Measurements from ENCODE around the gene ACSS2.

ACSS2 gene

DNA sequence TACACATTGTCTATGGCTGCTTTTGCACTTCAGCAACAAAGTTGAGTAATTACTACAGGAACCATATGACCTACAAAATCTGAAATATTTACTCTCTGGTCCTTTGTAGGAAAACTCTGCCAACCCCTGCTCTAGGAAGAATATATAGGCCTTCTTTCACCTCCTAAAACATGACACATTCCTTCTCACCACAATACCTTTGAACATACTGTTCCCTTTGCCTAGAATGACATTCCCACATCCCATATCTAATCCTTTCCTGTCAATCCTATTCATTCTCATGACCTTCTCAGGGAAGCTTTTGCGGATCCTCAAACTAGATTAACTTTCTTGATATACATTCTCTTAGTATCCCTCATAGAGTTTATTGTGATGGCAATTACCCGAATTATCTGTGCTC, 33.0 kb upstream of the ACSS2 start:
- DNase-seq (ENCODE audit: extremely low spot score) = no peak
- ChIA-PET CTCF (no interaction called here), POLR2A (no interaction called here)
- TF ChIP-seq SP1 (IDR thresholded peaks at IDR 0.05) = no peak
- no peak for TF ChIP-seq NFRKB (IDR thresholded peaks at IDR 0.05)
- TF ChIP-seq ARNT (IDR thresholded peaks at IDR 0.05) = no peak
- TF ChIP-seq HDGF (IDR thresholded peaks at IDR 0.05; ENCODE audit: borderline replicate concordance) = no peak
- no peak for TF ChIP-seq LEF1 (IDR thresholded peaks at IDR 0.05; ENCODE audit: borderline replicate concordance)
- no peak for TF ChIP-seq CTBP1 (IDR thresholded peaks at IDR 0.05; ENCODE audit: borderline replicate concordance)
- no peak for TF ChIP-seq BHLHE40 (IDR thresholded peaks at IDR 0.05; ENCODE audit: borderline replicate concordance)
- no peak for TF ChIP-seq TARDBP (IDR thresholded peaks at IDR 0.05)
- no peak for TF ChIP-seq ELF4 (IDR thresholded peaks at IDR 0.05)
- TF ChIP-seq L3MBTL2 (conservative IDR thresholded peaks at IDR 0.05) = no peak
- TF ChIP-seq SUZ12 (IDR thresholded peaks at IDR 0.05) = no peak
- no peak for TF ChIP-seq ZNF384 (IDR thresholded peaks at IDR 0.05)
- TF ChIP-seq FOXK2 (IDR thresholded peaks at IDR 0.05) = no peak
- no peak for TF ChIP-seq FOXM1 (IDR thresholded peaks at IDR 0.05; ENCODE audit: borderline replicate concordance)
- TF ChIP-seq, protein P1, sequence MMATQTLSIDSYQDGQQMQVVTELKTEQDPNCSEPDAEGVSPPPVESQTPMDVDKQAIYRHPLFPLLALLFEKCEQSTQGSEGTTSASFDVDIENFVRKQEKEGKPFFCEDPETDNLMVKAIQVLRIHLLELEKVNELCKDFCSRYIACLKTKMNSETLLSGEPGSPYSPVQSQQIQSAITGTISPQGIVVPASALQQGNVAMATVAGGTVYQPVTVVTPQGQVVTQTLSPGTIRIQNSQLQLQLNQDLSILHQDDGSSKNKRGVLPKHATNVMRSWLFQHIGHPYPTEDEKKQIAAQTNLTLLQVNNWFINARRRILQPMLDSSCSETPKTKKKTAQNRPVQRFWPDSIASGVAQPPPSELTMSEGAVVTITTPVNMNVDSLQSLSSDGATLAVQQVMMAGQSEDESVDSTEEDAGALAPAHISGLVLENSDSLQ (IDR thresholded peaks at IDR 0.05) = no peak
- no peak for TF ChIP-seq FOXA1 (IDR thresholded peaks at IDR 0.05)

DNA sequence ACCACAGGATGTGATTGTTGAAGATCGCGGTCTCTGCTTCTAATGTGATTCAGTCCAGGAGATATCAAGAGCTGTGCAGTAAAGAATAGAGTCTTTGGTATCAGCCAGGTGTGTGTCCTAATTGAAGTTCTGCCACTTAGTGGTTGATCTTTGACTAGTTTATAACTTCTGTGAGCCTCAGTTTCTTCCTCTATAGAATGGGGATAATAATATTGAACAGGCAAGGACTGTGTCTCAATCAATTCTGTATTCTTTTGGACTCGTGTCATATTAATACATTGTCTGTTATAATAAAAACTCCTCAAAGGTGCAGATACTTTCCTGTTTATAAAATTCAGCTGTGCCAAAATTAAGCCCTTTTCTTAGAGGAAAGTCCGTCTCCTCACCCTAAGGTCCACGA, 27.8 kb upstream of the ACSS2 start:
- TF ChIP-seq, protein P1 (IDR thresholded peaks at IDR 0.05) = no peak
- TF ChIP-seq SP1 (IDR thresholded peaks at IDR 0.05) (no peak), FOXK2 (IDR thresholded peaks at IDR 0.05) (no peak), HDGF (IDR thresholded peaks at IDR 0.05; ENCODE audit: borderline replicate concordance) (no peak), NFRKB (IDR thresholded peaks at IDR 0.05) (no peak), FOXM1 (IDR thresholded peaks at IDR 0.05; ENCODE audit: borderline replicate concordance) (no peak), TARDBP (IDR thresholded peaks at IDR 0.05) (no peak), ZNF384 (IDR thresholded peaks at IDR 0.05) (no peak), ELF4 (IDR thresholded peaks at IDR 0.05) (no peak)
- ChIA-PET POLR2A (no interaction called here), CTCF (interaction anchor here (0.6 kb wide), 1 partner anchor 1764 kb away, joined by 3 read pairs; no protein-coding TSS in a partner anchor)
- no peak for DNase-seq (ENCODE audit: extremely low spot score)

DNA sequence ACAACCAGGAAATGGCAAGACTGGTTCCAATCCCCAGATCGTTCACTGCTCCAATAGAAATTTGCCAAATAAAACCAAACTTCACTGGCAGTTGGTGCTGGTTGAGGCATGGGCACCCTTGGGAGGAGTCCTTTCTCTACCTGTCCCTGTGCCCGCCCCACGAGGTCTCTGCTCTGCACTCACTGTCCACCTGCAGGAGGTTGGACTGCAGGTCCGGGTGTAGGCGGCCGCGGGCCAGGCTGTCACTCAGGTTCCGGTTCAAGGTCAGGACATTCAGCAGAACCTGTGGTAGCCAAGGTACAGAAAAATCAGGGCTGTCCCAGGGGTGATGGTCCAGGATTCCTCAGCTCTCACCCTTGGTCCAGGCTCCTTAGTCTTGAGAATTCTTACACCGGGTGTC, 26.6 kb upstream of the ACSS2 start:
- no peak for DNase-seq (ENCODE audit: extremely low spot score)
- TF ChIP-seq BHLHE40 (IDR thresholded peaks at IDR 0.05; ENCODE audit: borderline replicate concordance) = no peak
- TF ChIP-seq L3MBTL2 (conservative IDR thresholded peaks at IDR 0.05) = no peak
- TF ChIP-seq, protein P1 (IDR thresholded peaks at IDR 0.05) = no peak
- no peak for TF ChIP-seq ARNT (IDR thresholded peaks at IDR 0.05)
- TF ChIP-seq NFRKB (IDR thresholded peaks at IDR 0.05) = no peak
- TF ChIP-seq HDGF (IDR thresholded peaks at IDR 0.05; ENCODE audit: borderline replicate concordance) = no peak
- TF ChIP-seq FOXA1 (IDR thresholded peaks at IDR 0.05) = no peak
- TF ChIP-seq TARDBP (IDR thresholded peaks at IDR 0.05) = no peak
- no peak for TF ChIP-seq CTBP1 (IDR thresholded peaks at IDR 0.05; ENCODE audit: borderline replicate concordance)
- no peak for TF ChIP-seq SP1 (IDR thresholded peaks at IDR 0.05)
- ChIA-PET CTCF (no interaction called here), POLR2A (no interaction called here)

DNA sequence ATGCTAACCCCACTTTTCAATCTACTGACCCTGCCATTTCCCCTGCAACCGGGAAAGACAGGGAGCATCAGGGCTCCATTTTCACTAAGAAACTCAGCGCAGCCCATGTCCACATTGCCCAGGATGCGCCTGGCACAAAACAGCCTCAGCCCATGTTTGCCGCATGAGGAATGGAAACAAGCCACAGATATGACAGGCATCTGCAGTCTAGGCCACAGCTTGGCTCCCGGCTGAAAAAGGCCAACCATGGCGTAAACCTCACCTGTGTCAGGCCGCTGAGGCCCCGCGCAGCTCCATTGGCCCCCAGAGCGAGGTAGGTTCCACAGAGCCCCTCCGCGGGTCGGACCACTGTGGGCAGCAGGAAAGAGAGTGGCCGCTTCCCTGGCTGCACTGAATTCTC, 25.4 kb upstream of the ACSS2 start:
- DNase-seq (ENCODE audit: extremely low spot score) = no peak
- TF ChIP-seq FOXK2 (IDR thresholded peaks at IDR 0.05) (no peak), FOXA1 (IDR thresholded peaks at IDR 0.05) (no peak), NFRKB (IDR thresholded peaks at IDR 0.05) (no peak)
- TF ChIP-seq, protein P1 (IDR thresholded peaks at IDR 0.05) = no peak
- CTCF ChIA-PET = no interaction called here
- POLR2A ChIA-PET = no interaction called here

DNA sequence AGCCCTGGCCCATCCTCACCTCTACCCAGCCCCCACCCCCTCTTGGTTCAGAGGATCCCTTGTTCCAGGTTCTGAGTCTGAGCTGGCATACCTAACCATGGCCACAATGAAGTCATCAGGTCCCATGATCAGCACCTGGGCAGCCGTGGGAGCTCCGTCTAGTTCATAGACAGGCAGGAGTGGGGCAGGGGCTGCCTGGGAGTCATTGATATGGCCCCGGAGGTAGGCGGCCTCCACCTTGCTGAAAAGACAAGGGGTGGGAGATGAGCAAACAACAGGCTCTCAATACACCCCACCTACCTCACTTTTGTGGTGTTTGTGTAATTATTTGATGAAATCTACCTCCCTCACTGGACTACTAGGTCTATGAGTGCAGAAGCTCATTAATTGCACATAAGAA, 24.1 kb upstream of the ACSS2 start:
- TF ChIP-seq SUZ12 (IDR thresholded peaks at IDR 0.05) (no peak), HDGF (IDR thresholded peaks at IDR 0.05; ENCODE audit: borderline replicate concordance) (no peak), L3MBTL2 (conservative IDR thresholded peaks at IDR 0.05) (no peak), FOXM1 (IDR thresholded peaks at IDR 0.05; ENCODE audit: borderline replicate concordance) (no peak), FOXK2 (IDR thresholded peaks at IDR 0.05) (no peak), BHLHE40 (IDR thresholded peaks at IDR 0.05; ENCODE audit: borderline replicate concordance) (no peak), FOXA1 (IDR thresholded peaks at IDR 0.05) (no peak), ARNT (IDR thresholded peaks at IDR 0.05) (no peak), TARDBP (IDR thresholded peaks at IDR 0.05) (no peak), LEF1 (IDR thresholded peaks at IDR 0.05; ENCODE audit: borderline replicate concordance) (no peak), CTBP1 (IDR thresholded peaks at IDR 0.05; ENCODE audit: borderline replicate concordance) (no peak), ELF4 (IDR thresholded peaks at IDR 0.05) (no peak), SP1 (IDR thresholded peaks at IDR 0.05) (no peak), ZNF384 (IDR thresholded peaks at IDR 0.05) (no peak)
- TF ChIP-seq, protein P1 (IDR thresholded peaks at IDR 0.05) = no peak
- no peak for DNase-seq (ENCODE audit: extremely low spot score)
- POLR2A ChIA-PET = no interaction called here
- CTCF ChIA-PET = interaction anchor here (0.6 kb wide), 1 partner anchor 43 kb away, joined by 3 read pairs; no protein-coding TSS in a partner anchor

Measured in HEK293T (cell line).